Measurements from ENCODE around the gene KLHL29. TPM values are rescaled to one million over a fixed set of nuclear protein-coding genes. Genes with fewer than 3 reads are reported as not detected.

The KLHL29 gene
- total RNA-seq, 1 donor from 2014 or later, result 4.4 TPM

DNA sequence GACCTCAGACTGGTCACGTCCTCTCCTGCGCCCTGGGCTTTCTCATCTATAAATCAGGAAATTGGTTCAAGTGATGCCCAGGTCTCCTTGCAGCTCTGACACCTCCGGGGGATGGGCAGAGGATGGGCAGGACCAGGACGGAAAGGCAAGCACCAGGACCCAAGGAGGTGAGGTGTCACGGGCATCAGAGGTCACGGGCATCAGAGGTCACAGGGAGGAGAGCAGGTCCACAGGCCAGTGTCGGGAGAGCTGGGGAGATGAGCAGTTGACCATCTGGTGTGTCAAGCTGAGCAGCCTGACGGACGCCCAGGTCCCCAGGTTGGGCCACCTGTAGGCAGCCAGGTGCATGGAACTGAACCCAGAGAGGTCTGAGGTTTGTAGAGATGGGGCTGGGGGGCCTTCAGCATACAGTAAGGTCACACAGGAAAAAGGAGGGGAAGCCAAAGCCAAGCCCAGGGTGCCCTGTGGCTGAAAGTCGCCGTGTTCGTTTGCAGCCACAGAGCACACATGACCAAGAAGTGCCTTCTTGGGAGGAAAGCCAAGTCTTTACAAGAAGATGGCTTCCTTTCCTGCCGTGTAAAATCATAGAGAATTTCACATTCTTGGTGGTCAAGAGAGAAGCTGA lies 301.5 kb downstream of the KLHL29 start:
- Mint-ChIP-seq H3K9me3 (ENCODE audit: low read depth) (no peaks in the 10 kb centered on the region), H3K4me1 (ENCODE audit: low read depth) (peaks cover 3% of the 10 kb centered on the region), H3K4me3 (ENCODE audit: low read depth) (no peak overlapping the region), H3K27ac (no peak overlapping the region), H3K36me3 (ENCODE audit: insufficient read depth) (no peaks in the 10 kb centered on the region), H3K27me3 (no peaks in the 10 kb centered on the region)
- no peak for DNase-seq (ENCODE audit: low spot score, unreplicated experiment)
- TF ChIP-seq, protein P1, sequence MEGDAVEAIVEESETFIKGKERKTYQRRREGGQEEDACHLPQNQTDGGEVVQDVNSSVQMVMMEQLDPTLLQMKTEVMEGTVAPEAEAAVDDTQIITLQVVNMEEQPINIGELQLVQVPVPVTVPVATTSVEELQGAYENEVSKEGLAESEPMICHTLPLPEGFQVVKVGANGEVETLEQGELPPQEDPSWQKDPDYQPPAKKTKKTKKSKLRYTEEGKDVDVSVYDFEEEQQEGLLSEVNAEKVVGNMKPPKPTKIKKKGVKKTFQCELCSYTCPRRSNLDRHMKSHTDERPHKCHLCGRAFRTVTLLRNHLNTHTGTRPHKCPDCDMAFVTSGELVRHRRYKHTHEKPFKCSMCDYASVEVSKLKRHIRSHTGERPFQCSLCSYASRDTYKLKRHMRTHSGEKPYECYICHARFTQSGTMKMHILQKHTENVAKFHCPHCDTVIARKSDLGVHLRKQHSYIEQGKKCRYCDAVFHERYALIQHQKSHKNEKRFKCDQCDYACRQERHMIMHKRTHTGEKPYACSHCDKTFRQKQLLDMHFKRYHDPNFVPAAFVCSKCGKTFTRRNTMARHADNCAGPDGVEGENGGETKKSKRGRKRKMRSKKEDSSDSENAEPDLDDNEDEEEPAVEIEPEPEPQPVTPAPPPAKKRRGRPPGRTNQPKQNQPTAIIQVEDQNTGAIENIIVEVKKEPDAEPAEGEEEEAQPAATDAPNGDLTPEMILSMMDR (IDR thresholded peaks at IDR 0.05; ENCODE audit: unreplicated experiment), result no peak

DNA sequence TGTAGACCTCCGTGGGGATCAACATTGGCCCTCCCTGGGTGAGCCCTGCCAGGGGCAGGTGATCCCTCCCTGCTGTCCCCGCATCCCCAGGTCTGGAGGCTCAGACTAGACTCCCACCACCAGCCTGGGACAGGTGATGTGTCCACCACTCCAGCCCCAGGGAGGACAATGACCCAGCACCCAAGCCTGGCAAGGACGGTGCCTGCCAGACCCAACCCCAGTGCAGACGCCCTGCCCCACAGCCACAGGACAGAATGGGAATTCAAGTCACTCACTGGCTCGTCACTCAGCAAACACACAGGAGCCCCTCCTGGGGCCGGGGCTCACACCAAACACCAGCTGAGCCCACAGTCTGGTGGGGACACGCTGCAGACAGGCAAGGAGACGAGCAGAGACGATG lies 302.2 kb downstream of the KLHL29 start:
- H3K4me3 Mint-ChIP-seq (ENCODE audit: low read depth), result no peak overlapping the region
- no peaks in the 10 kb centered on the region for H3K27me3 Mint-ChIP-seq
- H3K27ac Mint-ChIP-seq, result no peak overlapping the region
- H3K9me3 Mint-ChIP-seq (ENCODE audit: low read depth), result no peaks in the 10 kb centered on the region
- no peaks in the 10 kb centered on the region for H3K36me3 Mint-ChIP-seq (ENCODE audit: insufficient read depth)
- TF ChIP-seq, protein P1 (IDR thresholded peaks at IDR 0.05; ENCODE audit: unreplicated experiment), result no peak
- DNase-seq (ENCODE audit: low spot score, unreplicated experiment), result no peak
- H3K4me1 Mint-ChIP-seq (ENCODE audit: low read depth), result peaks cover 3% of the 10 kb centered on the region

DNA sequence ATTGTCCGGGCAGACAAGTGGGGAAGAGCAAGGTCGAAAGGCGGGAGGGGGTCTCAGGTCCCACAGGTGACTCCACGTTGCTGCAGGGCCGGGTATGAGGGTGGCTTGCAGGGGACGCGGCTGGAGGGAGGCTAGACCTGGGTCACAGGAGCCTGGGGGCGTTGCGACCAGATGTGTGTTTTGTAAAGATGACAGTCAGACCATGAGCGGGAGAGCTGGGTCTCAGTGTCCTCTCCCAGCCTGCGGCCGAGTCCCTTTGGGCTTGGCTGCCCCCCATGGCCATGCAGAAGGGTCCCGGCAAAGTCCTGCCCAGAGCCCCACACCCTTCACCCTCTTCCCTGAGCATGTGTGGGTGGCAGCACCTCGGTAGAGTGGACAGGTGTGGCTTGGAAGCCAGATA lies 302.7 kb downstream of the KLHL29 start:
- no peaks in the 10 kb centered on the region for H3K9me3 Mint-ChIP-seq (ENCODE audit: low read depth)
- no peak overlapping the region for H3K27ac Mint-ChIP-seq
- DNase-seq (ENCODE audit: low spot score, unreplicated experiment), result no peak
- no peaks in the 10 kb centered on the region for H3K36me3 Mint-ChIP-seq (ENCODE audit: insufficient read depth)
- TF ChIP-seq, protein P1 (IDR thresholded peaks at IDR 0.05; ENCODE audit: unreplicated experiment), result no peak
- H3K4me3 Mint-ChIP-seq (ENCODE audit: low read depth), result no peak overlapping the region
- H3K27me3 Mint-ChIP-seq, result no peaks in the 10 kb centered on the region
- H3K4me1 Mint-ChIP-seq (ENCODE audit: low read depth), result peaks cover 3% of the 10 kb centered on the region

DNA sequence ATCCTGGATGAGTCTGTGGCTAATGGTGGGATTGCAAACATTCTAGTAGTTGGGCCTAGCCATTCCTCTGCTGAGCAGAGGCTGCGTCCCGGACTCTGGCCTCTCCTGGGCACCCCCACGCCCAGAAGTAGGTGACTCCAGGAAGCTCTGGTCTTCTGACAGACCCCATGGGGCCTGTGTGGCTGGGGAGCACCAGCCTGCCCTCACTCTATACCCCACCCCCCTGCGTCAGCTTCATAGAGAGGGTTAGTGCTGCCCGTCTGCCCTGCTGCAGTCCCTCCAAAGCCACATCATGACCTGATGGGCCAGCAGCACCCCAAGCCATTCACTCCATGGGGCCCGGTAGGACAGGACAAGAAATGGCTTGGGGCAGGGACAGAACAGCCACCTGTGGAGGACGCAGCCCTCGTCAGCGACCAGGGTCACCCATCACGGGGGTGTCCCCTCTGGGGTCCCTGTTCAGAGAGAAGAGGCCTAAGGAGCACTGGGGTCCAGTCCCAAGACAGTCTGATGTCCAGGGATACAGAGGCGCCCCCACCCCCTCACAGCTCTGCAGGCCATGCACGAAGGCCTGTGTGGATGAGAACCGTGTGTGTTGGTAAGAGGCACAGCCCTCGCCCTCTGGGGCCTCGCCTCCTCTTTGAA lies 303.6 kb downstream of the KLHL29 start:
- no peak for DNase-seq (ENCODE audit: low spot score, unreplicated experiment)
- no peaks in the 10 kb centered on the region for H3K9me3 Mint-ChIP-seq (ENCODE audit: low read depth)
- peaks cover 3% of the 10 kb centered on the region for H3K4me1 Mint-ChIP-seq (ENCODE audit: low read depth)
- no peak overlapping the region for H3K27ac Mint-ChIP-seq
- no peak overlapping the region for H3K4me3 Mint-ChIP-seq (ENCODE audit: low read depth)
- no peaks in the 10 kb centered on the region for H3K36me3 Mint-ChIP-seq (ENCODE audit: insufficient read depth)
- TF ChIP-seq, protein P1 (IDR thresholded peaks at IDR 0.05; ENCODE audit: unreplicated experiment), result no peak
- H3K27me3 Mint-ChIP-seq, result no peaks in the 10 kb centered on the region

DNA sequence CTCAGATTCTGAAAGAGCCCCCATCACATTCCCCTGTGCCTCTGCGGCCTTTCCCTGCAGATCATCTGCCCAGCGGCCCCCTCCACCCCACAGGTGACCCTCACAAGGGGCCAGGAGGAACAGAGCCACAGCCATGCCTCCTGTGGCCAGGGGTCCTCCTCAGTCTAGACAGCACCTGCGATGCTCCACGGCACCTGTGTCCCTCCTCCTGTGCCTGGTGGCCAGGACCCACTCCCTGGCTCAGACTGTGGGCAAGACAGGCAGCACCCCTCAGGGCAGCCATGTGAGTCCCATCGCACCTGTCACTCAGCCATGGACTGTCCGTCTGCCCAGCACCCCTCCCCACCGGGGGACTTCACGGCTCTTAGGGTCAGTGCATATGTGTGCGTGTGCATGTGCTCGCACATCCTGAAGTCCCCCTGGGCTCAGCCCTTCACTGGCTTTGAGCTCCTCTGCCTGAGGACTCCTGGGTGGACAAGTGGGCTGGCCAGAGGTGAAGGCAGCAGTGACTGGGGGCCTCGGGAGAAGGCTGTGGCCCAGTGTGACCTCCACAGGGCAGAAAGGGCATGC lies 304.2 kb downstream of the KLHL29 start:
- DNase-seq (ENCODE audit: low spot score, unreplicated experiment), result no peak
- Mint-ChIP-seq H3K4me1 (ENCODE audit: low read depth) (peaks cover 3% of the 10 kb centered on the region), H3K27ac (peak overlapping the region; percentile 37), H3K9me3 (ENCODE audit: low read depth) (no peaks in the 10 kb centered on the region), H3K4me3 (ENCODE audit: low read depth) (no peak overlapping the region), H3K36me3 (ENCODE audit: insufficient read depth) (no peaks in the 10 kb centered on the region), H3K27me3 (no peaks in the 10 kb centered on the region)
- TF ChIP-seq, protein P1 (IDR thresholded peaks at IDR 0.05; ENCODE audit: unreplicated experiment), result no peak

Data from progenitor cell of endocrine pancreas (in vitro differentiated cells).